H1 (cell line): ENCODE measurements around the gene S100A13. TPM values are rescaled to one million over a fixed set of nuclear protein-coding genes. Genes with fewer than 3 reads are reported as not detected.

Experiments used
- CTCF ChIA-PET: fragments of 300-600 bp; sonication (Branson Sonifier 250); formaldehyde crosslinking; loops from one replicate; lab custom pipeline; 2021; ENCODE audit not compliant: partially characterized antibody; lab: Charles Lee
- POLR2A ChIA-PET: fragments of 300-600 bp; sonication (Branson Sonifier 250); formaldehyde crosslinking; loops from one replicate; lab custom pipeline; 2021; ENCODE audit warnings: inconsistent platforms; ENCODE audit not compliant: partially characterized antibody; lab: Charles Lee
- DNase-seq, 2 experiments: peaks; one replicate each; pipeline versions ENCODE4 v3.0.0 to v3.0.0-alpha.2; 2010 to 2022; ENCODE audit warnings: low spot score in 2 of 2, low read depth in 1 of 2, mixed read lengths in 1 of 2
- FAIRE-seq: peaks from 2 replicates; lab custom pipeline; 2011; peaks lifted over from hg19 to GRCh38; lab: Jason Lieb, UNC
- H2AFZ ChIP-seq: 2 replicates; pipeline ENCODE4 v1.8.1; 2012; ENCODE audit warnings: low read length, inconsistent platforms
- H2AK5ac ChIP-seq: 2 replicates; pipeline ENCODE4 v1.6.1; 2013; ENCODE audit warnings: low read depth, low read length
- H2BK120ac ChIP-seq: replicated peaks from 2 replicates; pipeline ENCODE3; 2013; ENCODE audit warnings: low read depth, low read length, inconsistent platforms
- H2BK12ac ChIP-seq: 2 replicates; pipeline ENCODE4 v1.6.1; 2013; ENCODE audit warnings: low read depth, low read length
- H2BK15ac ChIP-seq: 2 replicates; pipeline ENCODE4 v1.6.1; 2013; ENCODE audit warnings: low read length
- H2BK20ac ChIP-seq: 2 replicates; pipeline ENCODE4 v1.6.1; 2013; ENCODE audit warnings: low read length
- H2BK5ac ChIP-seq: 2 replicates; pipeline ENCODE4 v1.6.1; 2013; ENCODE audit warnings: low read depth, low read length
- H3K14ac ChIP-seq: 2 replicates; pipeline ENCODE4 v1.6.1; 2013; ENCODE audit warnings: inconsistent platforms; ENCODE audit not compliant: insufficient read length
- H3K18ac ChIP-seq: 2 replicates; pipeline ENCODE4 v1.6.1; 2013; ENCODE audit warnings: low read length; ENCODE audit errors: extremely low read depth
- H3K23ac ChIP-seq: 2 replicates; pipeline ENCODE4 v1.6.1; 2013; ENCODE audit warnings: inconsistent platforms; ENCODE audit not compliant: insufficient read length
- H3K23me2 ChIP-seq: 2 replicates; pipeline ENCODE4 v1.6.1; 2013; ENCODE audit warnings: low read depth, low read length
- H3K27ac ChIP-seq: 2 replicates; pipeline ENCODE4 v1.6.1; 2011; ENCODE audit warnings: low read depth, low read length, inconsistent platforms
- H3K27me3 ChIP-seq, 4 experiments: replicated peaks in 1 of 4; 1 replicate in 1 of 4; 2 replicates in 3 of 4; pipeline versions ENCODE4 v1.6.1 to v1.8.1; 2011 to 2013; ENCODE audit warnings: low read length in 3 of 4, mild to moderate bottlenecking in 3 of 4, inconsistent platforms in 2 of 4, mixed read lengths in 2 of 4, moderate library complexity in 1 of 4; ENCODE audit not compliant: control insufficient read depth in 3 of 4, insufficient read depth in 3 of 4; ENCODE audit errors: extremely low read depth in 1 of 4
- H3K36me3 ChIP-seq, 4 experiments: 2 replicates each; pipeline versions ENCODE4 v1.6.1 to v1.8.1; 2011 to 2013; ENCODE audit warnings: mild to moderate bottlenecking in 4 of 4, low read length in 3 of 4, moderate library complexity in 2 of 4, control low read depth in 1 of 4, inconsistent platforms in 1 of 4; ENCODE audit not compliant: insufficient read depth in 4 of 4, control insufficient read depth in 2 of 4
- H3K4ac ChIP-seq: replicated peaks from 2 replicates; pipeline ENCODE3; 2013; ENCODE audit warnings: low read length, low read depth, mixed read lengths, inconsistent platforms; ENCODE audit not compliant: insufficient read length
- H3K4me1 ChIP-seq, 4 experiments: replicated peaks in 1 of 4; 1 replicate in 1 of 4; 2 replicates in 3 of 4; pipeline versions ENCODE4 v1.6.1 to v1.8.1; 2011 to 2013; ENCODE audit warnings: low read length in 3 of 4, inconsistent platforms in 2 of 4, mixed read lengths in 1 of 4; ENCODE audit not compliant: insufficient read depth in 4 of 4, control insufficient read depth in 3 of 4
- H3K4me2 ChIP-seq, 2 experiments: 2 replicates each; pipeline versions ENCODE4 v1.6.1 to v1.8.1; 2011 to 2013; ENCODE audit warnings: low read depth in 2 of 2, low read length in 2 of 2, control low read depth in 1 of 2, inconsistent platforms in 1 of 2, mild to moderate bottlenecking in 1 of 2; ENCODE audit not compliant: insufficient read depth in 1 of 2
- H3K4me3 ChIP-seq, 4 experiments: fragments of 200-600, 300-600 bp in 1 of 4; sonication (generic), shearing (Covaris generic), sonication (Bioruptor Twin) in 1 of 4; 2 replicates each; pipeline versions ENCODE4 v1.5.1 to v1.8.1; 2011 to 2016; ENCODE audit warnings: low read length in 4 of 4, low read depth in 3 of 4, control low read depth in 2 of 4, inconsistent platforms in 2 of 4, mild to moderate bottlenecking in 2 of 4, mixed read lengths in 1 of 4, moderate library complexity in 1 of 4; ENCODE audit not compliant: insufficient read depth in 2 of 4; ENCODE audit errors: extremely low read depth in 1 of 4
- H3K56ac ChIP-seq: replicated peaks from 2 replicates; pipeline ENCODE3; 2013; ENCODE audit warnings: low read depth, mild to moderate bottlenecking, mixed read lengths, low read length, inconsistent platforms; ENCODE audit not compliant: insufficient read length
- H3K79me1 ChIP-seq: 2 replicates; pipeline ENCODE4 v1.6.1; 2013; ENCODE audit warnings: low read depth, low read length, control low read depth
- H3K79me2 ChIP-seq, 2 experiments: 2 replicates each; pipeline versions ENCODE4 v1.6.1 to v1.8.1; 2012 to 2013; ENCODE audit warnings: low read length in 2 of 2, mild to moderate bottlenecking in 2 of 2, inconsistent platforms in 1 of 2; ENCODE audit not compliant: insufficient read depth in 2 of 2, control insufficient read depth in 1 of 2
- H3K9ac ChIP-seq, 4 experiments: replicated peaks in 1 of 4; 1 replicate in 1 of 4; 2 replicates in 3 of 4; pipeline versions ENCODE4 v1.6.1 to v1.8.1; 2011 to 2013; ENCODE audit warnings: low read depth in 3 of 4, low read length in 3 of 4, control low read depth in 2 of 4, mild to moderate bottlenecking in 2 of 4, moderate library complexity in 2 of 4, inconsistent platforms in 1 of 4; ENCODE audit errors: extremely low read depth in 1 of 4
- H3K9me3 ChIP-seq, 2 experiments: 2 replicates each; pipeline versions ENCODE4 v1.6.1 to v1.8.1; 2012 to 2013; ENCODE audit warnings: mild to moderate bottlenecking in 2 of 2, moderate library complexity in 2 of 2, control low read depth in 1 of 2, inconsistent platforms in 1 of 2, low read depth in 1 of 2, low read length in 1 of 2, mixed read lengths in 1 of 2; ENCODE audit not compliant: insufficient read depth in 2 of 2
- H4K20me1 ChIP-seq, 2 experiments: replicated peaks in 1 of 2; 2 replicates each; pipeline versions ENCODE3 to v1.8.1; 2011 to 2013; ENCODE audit warnings: inconsistent platforms in 2 of 2, low read length in 2 of 2, mild to moderate bottlenecking in 1 of 2; ENCODE audit not compliant: insufficient read depth in 2 of 2, control insufficient read depth in 1 of 2
- H4K5ac ChIP-seq: 2 replicates; pipeline ENCODE4 v1.6.1; 2013; ENCODE audit warnings: low read length, low read depth, mixed read lengths, inconsistent platforms; ENCODE audit not compliant: insufficient read length
- H4K8ac ChIP-seq: 2 replicates; pipeline ENCODE4 v1.8.0; 2013; ENCODE audit warnings: mild to moderate bottlenecking, moderate library complexity, low read length, inconsistent platforms; ENCODE audit not compliant: insufficient read depth; ENCODE audit errors: extremely low read depth
- H4K91ac ChIP-seq: replicated peaks from 2 replicates; pipeline ENCODE3; 2013; ENCODE audit warnings: low read length, mixed read lengths, inconsistent platforms; ENCODE audit not compliant: insufficient read length
- BACH1 ChIP-seq: IDR thresholded peaks from 2 replicates; pipeline ENCODE4 v1.6.1; 2012; ENCODE audit warnings: low read length, improper control_type of control experiment
- KDM4A ChIP-seq: IDR thresholded peaks from one replicate; pipeline ENCODE4 v1.7.1; 2012; ENCODE audit warnings: low read depth, mild to moderate bottlenecking, moderate library complexity, low read length, inconsistent platforms; ENCODE audit not compliant: severe bottlenecking
- POLR2A ChIP-seq, 2 experiments: IDR thresholded peaks; 1 replicate in 1 of 2; 2 replicates in 1 of 2; pipeline ENCODE4 v1.6.1; 2011; ENCODE audit warnings: low read depth in 2 of 2, low read length in 2 of 2, mild to moderate bottlenecking in 2 of 2; ENCODE audit errors: control extremely low read depth in 1 of 2
- WGBS, 2 experiments: shearing (Covaris generic) in 1 of 2; methylation state at CpG; one replicate each; pipeline versions ENCODE4 v1.1.6 to v1.1.7; 2013 to 2015; ENCODE audit warnings: low lambda C conversion rate in 2 of 2, mixed read lengths in 2 of 2, inconsistent platforms in 1 of 2, low coverage in 1 of 2, missing lambda C conversion rate in 1 of 2; ENCODE audit not compliant: insufficient replicate concordance in 2 of 2, insufficient coverage in 1 of 2, insufficient read length in 1 of 2; ENCODE audit errors: extremely low coverage in 1 of 2, missing lambda C conversion rate in 1 of 2; 5-methylcytosine and 5-hydroxymethylcytosine counted together
- polyA plus RNA-seq, 7 experiments: library from polyadenylated mRNA; depleted of rRNA in 3 of 7; stranded (reverse) in 5 of 7; unstranded in 2 of 7; fragments of >200 nt in 5 of 7; fragments of 200-250 nt in 2 of 7; gene quantifications; 1 replicate in 5 of 7; 2 replicates in 1 of 7; 4 replicates in 1 of 7; pipeline versions ENCODE4 v1.2.1 to v1.2.3, GENCODE V29; 2011 to 2013; ENCODE audit warnings: missing spikeins in 2 of 7, mixed read lengths in 2 of 7
- total RNA-seq: library from RNA; stranded (reverse); fragmentation: NEBNext Ultra II Directional; extraction: Animal tissue kit (Norgen Biotek cat#: 25700); gene quantifications from 2 replicates; pipeline ENCODE4 v1.2.1, GENCODE V29; 2021

S100A13 gene
- total and polyA plus RNA-seq, 2 of the 8 experiments (the other 6 are each of a cell fraction or from before 2014, with no cell fraction given) = 63.6 to 127 TPM

DNA sequence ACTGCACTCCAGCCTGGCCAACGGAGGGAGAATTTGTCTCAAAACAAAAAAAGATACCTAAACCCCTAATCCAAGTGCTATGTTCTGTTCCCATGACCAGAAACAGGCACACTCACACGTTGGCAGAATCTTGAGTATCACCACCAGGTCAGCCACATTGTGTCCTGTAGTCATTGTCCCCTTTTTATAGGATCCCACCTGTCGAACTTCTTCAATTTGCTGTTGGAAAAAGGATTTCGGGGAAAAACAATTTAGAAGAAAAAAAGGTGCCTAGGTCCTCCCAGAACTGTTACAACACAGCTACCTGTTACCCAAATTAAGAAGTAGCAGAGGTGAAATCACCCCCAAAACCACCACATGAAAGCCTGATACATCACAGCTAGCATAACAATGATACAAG, 40.1 kb upstream of the S100A13 start:
- Histone ChIP-seq H3K56ac (no peak overlapping the region), H2BK5ac (no peak overlapping the region), H3K9me3 (no peaks in the 10 kb centered on the region), H3K14ac (no peak overlapping the region), H2BK12ac (no peak overlapping the region), H2AFZ (no peak overlapping the region), H4K5ac (no peak overlapping the region), H3K79me1 (no peaks in the 10 kb centered on the region; the same call in 1 of the 2 replicates), H3K4me3 (no peak overlapping the region), H3K4me1 (peaks cover 0 to 4% (median 2%) of the 10 kb centered on the region in 4 experiments; a peak in 2 of 7 replicates), H3K36me3 (peaks cover 60 to 72% (median 71%) of the 10 kb centered on the region in 4 experiments), H3K23me2 (peaks cover 8% of the 10 kb centered on the region), H3K9ac (no peak overlapping the region), H2BK120ac (no peak overlapping the region), H3K79me2 (peaks cover 11 to 32% of the 10 kb centered on the region in 2 experiments), H2BK15ac (no peak overlapping the region), H4K91ac (no peak overlapping the region), H2BK20ac (no peak overlapping the region), H3K23ac (no peak overlapping the region)
- no peak for DNase-seq
- ChIA-PET CTCF (interaction anchor here (1.2 to 2.5 kb wide), 3 partner anchors 10 to 103 kb away, joined by 3 to 6 read pairs (median 3); partner anchors contain the start of gene NPR1), POLR2A (interaction anchor here (0.8 to 19.8 kb wide), 14 partner anchors 7 to 130 kb away, joined by 3 to 343 read pairs (median 4); partner anchors contain the start of genes CHTOP, SLC27A3 and SNAPIN)
- TF ChIP-seq BACH1 (no peak), POLR2A (IDR thresholded peaks at IDR 0.05; ENCODE audit: control extremely low read depth in 1 of 2, low read depth in 2 of 2, low read length in 2 of 2) (peak in 1 of 2 experiments; percentile 28; a peak in 1 of 3 replicates), KDM4A (no peak)
- TF ChIP-seq, all 59 proteins: peak for 1
- H4K20me1 ChIP-seq = peaks cover 0 to 6% of the 10 kb centered on the region in 2 experiments
- H3K4ac ChIP-seq = no peak overlapping the region
- no peak overlapping the region for H4K8ac ChIP-seq
- WGBS, 2 experiments = 95% methylated on average over 4 of the region's 4 CpGs; no CpG with 5 or more reads in 1 of the 2 experiments
- H2AK5ac ChIP-seq = no peak overlapping the region
- no peak overlapping the region for H3K18ac ChIP-seq
- no peak overlapping the region for H3K27ac ChIP-seq
- no peak overlapping the region for H3K4me2 ChIP-seq
- H3K27me3 ChIP-seq = no peaks in the 10 kb centered on the region
- no peak for FAIRE-seq
